Pancreas (tissue), 10 donors: Measurements from ENCODE around the gene GGA3. TPM values are rescaled to one million over a fixed set of nuclear protein-coding genes. Genes with fewer than 3 reads are reported as not detected.

ENCODE experiments used
- ATAC-seq, 4 donors: fragments of 200-7000 bp; cut with Tn5 transposase; one replicate each; pipeline versions ENCODE4 v1.8.0 to v1.9.1; 2020; ENCODE audit warnings: mild to moderate bottlenecking in 4 of 4, moderate library complexity in 4 of 4
- DNase-seq, 6 donors: peaks; one replicate each; pipeline ENCODE4 v3.0.0-alpha.2; 2020
- FAIRE-seq: peaks from 2 replicates; lab custom pipeline; 2012; peaks lifted over from hg19 to GRCh38; lab: Jason Lieb, UNC
- H3K27ac ChIP-seq, 4 donors: fragments of 200-600 bp; sonication (generic); 1 replicate in 3 of 4; 2 replicates in 1 of 4; pipeline versions ENCODE4 v1.5.0 to v1.8.0; 2020
- H3K27me3 ChIP-seq, 4 donors: fragments of 200-600 bp; one replicate each; pipeline ENCODE4 v1.8.0; 2021
- H3K36me3 ChIP-seq, 3 donors: fragments of 200-600 bp; sonication (generic) in 1 of 3; one replicate each; pipeline versions ENCODE4 v1.5.0 to v1.8.0; 2020 to 2021
- H3K4me1 ChIP-seq, 3 donors: fragments of 200-600 bp; one replicate each; pipeline ENCODE4 v1.8.0; 2021
- H3K4me3 ChIP-seq, 4 donors: fragments of 200-600 bp; sonication (generic) in 2 of 4; one replicate each; pipeline versions ENCODE4 v1.5.0 to v1.8.0; 2020 to 2021
- H3K9me3 ChIP-seq, 4 donors: fragments of 200-600 bp; one replicate each; pipeline ENCODE4 v1.8.0; 2021
- WGBS, 2 donors: extraction: QIAGEN DNeasy Blood & Tissue Kit; methylation state at CpG; one replicate each; pipeline ENCODE4 v1.1.7; 2013; 5-methylcytosine and 5-hydroxymethylcytosine counted together
- intact Hi-C, 3 donors: fragments of 100-400 bp; cut with DNase I; formaldehyde crosslinking; loops; one replicate each; pipeline versions ENCODE4 v1.11.1 to v1.14.2; 2022
- polyA plus RNA-seq, 2 donors: library from polyadenylated mRNA; stranded (reverse); fragments of 200-250 nt; gene quantifications; one replicate each; pipeline ENCODE4 v1.2.3, GENCODE V29; 2013
- total RNA-seq, 6 donors: library from RNA; stranded (reverse); fragmentation: NEBNext Ultra II Directional in 4 of 6; extraction: Animal tissue kit (Norgen Biotek cat#: 25700) in 4 of 6; gene quantifications; one replicate each; pipeline versions ENCODE4 v1.2.1 to v1.2.4, GENCODE V29; 2021 to 2023
- TF ChIP-seq, protein P1 (sequence below), 4 donors: fragments of 200-600 bp; sonication (generic) in 3 of 4; IDR thresholded peaks; one replicate each; pipeline versions ENCODE4 v1.5.0 to v1.8.0; 2021; ENCODE audit warnings: antibody characterized with exemption in 4 of 4
- donor health status: healthy with polysubstance abuse.
- donor health status: DM: no; HTN: no; CAD: no; lungs with moderate emphysema.
- donor health status: DM: no; HTN: no; CAD: no.
- donor health status: control.
- donor health status: control.
- donor health status: Bipolar disorder and iron deficiency.
- donor health status: DM: yes; HTN: yes; CAD: no.
- donor health status: DM: no; HTN: no; CAD: no.
- donor health status: DM: no; HTN: no; CAD: no.
- donor health status: DM: yes; HTN: yes; CAD: no.

GGA3 gene
- total and polyA plus RNA-seq, 8 donors: 13.9 to 39.7 (median 21.0) TPM

DNA sequence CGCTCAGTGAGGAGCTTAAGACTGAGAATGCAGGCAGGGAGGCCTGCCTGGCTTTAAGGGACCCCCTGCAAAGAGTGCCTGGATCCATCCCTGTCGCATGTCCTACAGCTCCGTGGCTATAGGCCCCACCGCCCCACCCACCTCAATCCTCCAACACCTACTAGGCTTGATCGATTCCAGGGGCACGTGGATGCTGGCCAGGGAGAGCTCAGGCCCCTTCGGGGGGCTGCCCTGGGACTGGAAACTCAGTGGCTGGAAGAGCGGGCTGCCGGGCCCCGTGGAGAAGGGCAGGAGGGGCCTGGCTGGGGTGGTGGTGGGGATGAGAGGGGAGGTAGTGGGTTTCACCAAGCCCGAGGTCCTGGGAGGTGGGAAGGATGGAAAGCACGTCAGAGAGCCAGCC lies 22.2 kb downstream of the GGA3 start:
- intact Hi-C loops: no loop called here
- no peak for FAIRE-seq

DNA sequence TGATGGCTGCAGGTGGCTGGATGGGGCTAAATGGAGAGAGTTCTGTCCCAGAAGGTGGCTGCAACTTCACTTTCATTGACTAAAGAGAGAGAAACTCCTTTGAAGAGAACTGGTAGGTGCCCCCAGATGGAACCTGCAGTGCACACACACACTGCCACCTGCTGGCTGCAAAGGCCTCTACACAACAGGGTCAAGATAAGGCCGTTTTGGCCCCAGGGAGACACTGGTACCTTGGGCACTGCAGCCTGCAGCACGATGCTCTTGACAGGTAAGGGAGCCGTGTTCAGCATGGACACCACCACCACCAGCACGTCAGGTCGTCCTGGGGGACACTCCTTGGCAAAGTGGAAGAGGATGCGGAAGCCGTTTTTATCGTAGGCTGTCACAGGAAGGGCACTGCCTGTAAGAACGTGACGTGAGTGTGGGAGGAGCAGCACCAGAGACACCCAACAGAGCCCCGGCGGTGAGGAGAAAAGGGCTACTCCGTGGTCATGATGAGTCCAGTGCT lies 22.7 kb downstream of the GGA3 start:
- peak in 4 of 6 donors; percentile 38 to 74 (median 58) for DNase-seq
- no peak for FAIRE-seq
- H3K4me3 ChIP-seq: no peak overlapping the region
- ATAC-seq: peak; percentile 70 to 84 (median 80)
- TF ChIP-seq, protein P1, sequence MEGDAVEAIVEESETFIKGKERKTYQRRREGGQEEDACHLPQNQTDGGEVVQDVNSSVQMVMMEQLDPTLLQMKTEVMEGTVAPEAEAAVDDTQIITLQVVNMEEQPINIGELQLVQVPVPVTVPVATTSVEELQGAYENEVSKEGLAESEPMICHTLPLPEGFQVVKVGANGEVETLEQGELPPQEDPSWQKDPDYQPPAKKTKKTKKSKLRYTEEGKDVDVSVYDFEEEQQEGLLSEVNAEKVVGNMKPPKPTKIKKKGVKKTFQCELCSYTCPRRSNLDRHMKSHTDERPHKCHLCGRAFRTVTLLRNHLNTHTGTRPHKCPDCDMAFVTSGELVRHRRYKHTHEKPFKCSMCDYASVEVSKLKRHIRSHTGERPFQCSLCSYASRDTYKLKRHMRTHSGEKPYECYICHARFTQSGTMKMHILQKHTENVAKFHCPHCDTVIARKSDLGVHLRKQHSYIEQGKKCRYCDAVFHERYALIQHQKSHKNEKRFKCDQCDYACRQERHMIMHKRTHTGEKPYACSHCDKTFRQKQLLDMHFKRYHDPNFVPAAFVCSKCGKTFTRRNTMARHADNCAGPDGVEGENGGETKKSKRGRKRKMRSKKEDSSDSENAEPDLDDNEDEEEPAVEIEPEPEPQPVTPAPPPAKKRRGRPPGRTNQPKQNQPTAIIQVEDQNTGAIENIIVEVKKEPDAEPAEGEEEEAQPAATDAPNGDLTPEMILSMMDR (IDR thresholded peaks at IDR 0.05): peak; percentile 43 to 79 (median 64)
- H3K27me3 ChIP-seq: no peaks in the 10 kb centered on the region
- WGBS, 2 donors: 53 to 57% methylated on average over 13 of the region's 13 CpGs
- peaks cover 5 to 68% (median 43%) of the 10 kb centered on the region in 3 donors for H3K36me3 ChIP-seq
- H3K4me1 ChIP-seq: no peaks in the 10 kb centered on the region
- intact Hi-C loops: no loop called here
- no peaks in the 10 kb centered on the region for H3K9me3 ChIP-seq
- no peak overlapping the region for H3K27ac ChIP-seq

More for the DNA sequence above, 22.2 kb downstream of the GGA3 start:
- ATAC-seq (peak in 1 of 4 donors; percentile 7), DNase-seq (no peak)
- Histone ChIP-seq H3K27ac (no peak overlapping the region), H3K4me1 (no peaks in the 10 kb centered on the region), H3K4me3 (no peak overlapping the region), H3K9me3 (no peaks in the 10 kb centered on the region), H3K27me3 (no peaks in the 10 kb centered on the region), H3K36me3 (peaks cover 5 to 71% (median 43%) of the 10 kb centered on the region in 3 donors)
- WGBS, 2 donors: 86 to 89% methylated on average over 11 to 12 of the region's 12 CpGs
- TF ChIP-seq, protein P1 (IDR thresholded peaks at IDR 0.05): no peak

DNA sequence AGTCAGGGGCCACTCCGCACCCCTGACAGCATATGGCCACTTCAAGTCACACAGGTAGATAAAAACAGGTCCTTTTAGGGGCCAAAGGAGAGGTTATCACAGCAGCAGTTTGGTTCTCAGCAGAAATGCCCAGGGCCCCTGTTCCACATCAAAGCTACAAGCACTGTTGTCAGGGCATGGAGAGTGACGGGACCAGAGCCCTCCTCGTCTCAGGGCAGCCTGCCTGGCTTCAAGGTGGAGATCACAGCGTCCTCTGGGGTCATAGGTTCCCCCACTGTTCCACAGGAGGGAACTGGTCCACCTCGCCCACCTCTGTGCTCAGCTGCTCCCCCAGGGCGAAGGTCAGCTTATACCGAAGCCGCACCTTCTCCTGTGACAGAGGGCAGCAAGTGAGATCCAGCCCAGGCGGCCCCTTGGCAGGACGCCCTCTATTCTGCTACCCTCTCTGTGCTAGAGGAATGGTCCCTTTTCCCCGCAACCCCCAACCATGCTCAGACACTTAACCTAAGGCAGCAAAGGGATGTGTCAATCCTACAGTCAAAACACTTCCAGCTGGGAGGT lies 23.3 kb downstream of the GGA3 start:
- WGBS, 2 donors: 75 to 78% methylated on average over 11 of the region's 11 CpGs
- ATAC-seq: peak in 1 of 4 donors; percentile 5
- DNase-seq: no peak
- Histone ChIP-seq H3K27me3 (no peaks in the 10 kb centered on the region), H3K4me1 (no peaks in the 10 kb centered on the region), H3K4me3 (no peak overlapping the region), H3K27ac (no peak overlapping the region), H3K36me3 (peaks cover 5 to 63% (median 43%) of the 10 kb centered on the region in 3 donors), H3K9me3 (no peaks in the 10 kb centered on the region)
- no peak for FAIRE-seq
- intact Hi-C loops: no loop called here
- TF ChIP-seq, protein P1 (IDR thresholded peaks at IDR 0.05): no peak

DNA sequence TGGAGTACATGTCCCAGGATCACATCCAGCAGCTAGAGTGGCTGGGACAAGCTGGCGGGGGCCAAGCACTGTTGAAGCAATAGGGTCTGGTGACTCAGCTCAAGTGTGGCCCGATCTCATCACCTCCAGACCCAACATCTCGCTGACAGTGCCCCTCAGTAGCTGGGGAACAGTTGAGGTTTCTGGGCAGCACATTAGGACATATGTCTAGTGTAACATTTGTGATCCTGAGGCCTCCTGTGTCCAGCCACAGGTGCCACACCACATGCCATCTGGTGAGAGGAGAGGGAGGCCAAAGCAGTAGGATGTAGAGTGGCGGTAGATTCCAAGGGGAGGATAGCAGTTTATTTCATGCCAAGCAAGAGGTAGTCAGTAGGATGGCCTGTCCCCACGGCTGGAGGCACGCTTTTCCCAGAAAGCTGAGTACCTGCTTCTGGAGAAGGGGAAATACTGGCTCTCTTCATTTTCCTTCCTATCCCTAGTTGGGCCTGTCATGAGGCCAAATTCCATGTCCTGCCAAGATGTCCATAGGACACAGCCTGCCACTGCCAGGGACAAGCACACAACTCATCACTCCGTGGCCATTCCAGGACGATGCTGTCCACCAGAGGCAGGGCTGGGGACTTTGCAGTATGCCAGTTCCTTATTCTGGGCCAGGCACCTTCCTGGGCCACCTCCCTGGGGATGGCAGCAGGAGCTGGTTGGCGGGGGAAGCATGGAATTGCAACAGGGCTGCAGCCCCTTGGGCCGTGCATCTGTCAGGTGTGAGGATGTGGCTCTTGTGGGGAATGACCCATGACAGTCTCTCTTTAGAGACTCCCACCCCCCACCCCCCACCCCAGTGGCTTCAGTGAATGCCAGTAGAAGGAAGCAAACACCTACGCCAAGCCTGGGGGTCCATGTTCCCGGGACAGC lies 24.0 kb downstream of the GGA3 start:
- no peak overlapping the region for H3K27ac ChIP-seq
- H3K36me3 ChIP-seq: peaks cover 5 to 62% (median 36%) of the 10 kb centered on the region in 3 donors
- no peaks in the 10 kb centered on the region for H3K9me3 ChIP-seq
- FAIRE-seq: no peak
- WGBS, 2 donors: 86 to 89% methylated on average over 12 of the region's 12 CpGs
- intact Hi-C loops: no loop called here
- DNase-seq: no peak
- H3K4me3 ChIP-seq: no peak overlapping the region
- H3K4me1 ChIP-seq: no peaks in the 10 kb centered on the region
- H3K27me3 ChIP-seq: no peaks in the 10 kb centered on the region
- TF ChIP-seq, protein P1 (IDR thresholded peaks at IDR 0.05): no peak
- no peak for ATAC-seq
